Type B pancreatic cell (in vitro differentiated cells): Measurements from ENCODE around the gene BORA. TPM values are rescaled to one million over a fixed set of nuclear protein-coding genes. Genes with fewer than 3 reads are reported as not detected.

Experiments
- DNase-seq: peaks from one replicate; pipeline ENCODE4 v3.0.0; 2021; ENCODE audit warnings: mixed read lengths; ENCODE audit not compliant: unreplicated experiment; ENCODE audit errors: extremely low spot score
- H3K27ac Mint-ChIP-seq: 2 replicates; pipeline ENCODE4 v1.8.0; 2021; ENCODE audit warnings: mild to moderate bottlenecking, mixed read lengths
- H3K27me3 Mint-ChIP-seq: 2 replicates; pipeline ENCODE4 v1.8.0; 2021; ENCODE audit warnings: mixed read lengths
- H3K36me3 Mint-ChIP-seq: 2 replicates; pipeline ENCODE4 v1.8.0; 2021; ENCODE audit warnings: mixed read lengths
- H3K4me1 Mint-ChIP-seq: one replicate; pipeline ENCODE4 v1.8.0; 2021; ENCODE audit warnings: mixed read lengths; ENCODE audit not compliant: unreplicated experiment
- H3K4me3 Mint-ChIP-seq: 2 replicates; pipeline ENCODE4 v1.8.0; 2021; ENCODE audit warnings: mild to moderate bottlenecking, mixed read lengths
- H3K9me3 Mint-ChIP-seq: 2 replicates; pipeline ENCODE4 v1.8.0; 2021; ENCODE audit warnings: mixed read lengths
- CTCF ChIP-seq: fragments of 200-600 bp; sonication (generic); conservative IDR thresholded peaks from 2 replicates; pipeline ENCODE4 v1.5.0; 2021; ENCODE audit warnings: antibody characterized with exemption, mild to moderate bottlenecking
- total RNA-seq: library from RNA; stranded (reverse); gene quantifications from 2 replicates; pipeline ENCODE4 v1.2.1, GENCODE V29; 2021; ENCODE audit warnings: low replicate concordance

BORA gene
- total RNA-seq, 1 donor from 2014 or later = 14.6 TPM

- no peak for TF ChIP-seq CTCF
Observed at GRCh38 chr13:72740015-72740414, 12.3 kb downstream of the BORA start.

GRCh38 chr13:72745260-72745659 lies 17.5 kb downstream of the BORA start:
- H3K27ac Mint-ChIP-seq = no peak overlapping the region
- TF ChIP-seq CTCF = no peak
- H3K27me3 Mint-ChIP-seq = no peaks in the 10 kb centered on the region
- DNase-seq = no peak
- H3K4me3 Mint-ChIP-seq = no peak overlapping the region
- no peaks in the 10 kb centered on the region for H3K4me1 Mint-ChIP-seq
- no peaks in the 10 kb centered on the region for H3K9me3 Mint-ChIP-seq
- H3K36me3 Mint-ChIP-seq = peaks cover 43% of the 10 kb centered on the region

More at GRCh38 chr13:72740015-72740414, 12.3 kb downstream of the BORA start:
- no peaks in the 10 kb centered on the region for H3K4me1 Mint-ChIP-seq
- no peak for DNase-seq
- no peaks in the 10 kb centered on the region for H3K27me3 Mint-ChIP-seq
- H3K4me3 Mint-ChIP-seq = no peak overlapping the region
- peaks cover 19% of the 10 kb centered on the region for H3K36me3 Mint-ChIP-seq
- H3K27ac Mint-ChIP-seq = no peak overlapping the region
- H3K9me3 Mint-ChIP-seq = no peaks in the 10 kb centered on the region

GRCh38 chr13:72751220-72751619 lies 23.5 kb downstream of the BORA start:
- Mint-ChIP-seq H3K9me3 (peaks cover 8% of the 10 kb centered on the region), H3K27me3 (no peaks in the 10 kb centered on the region), H3K4me3 (no peak overlapping the region), H3K27ac (no peak overlapping the region), H3K36me3 (peaks cover 60% of the 10 kb centered on the region), H3K4me1 (no peaks in the 10 kb centered on the region)
- no peak for DNase-seq
- TF ChIP-seq CTCF = no peak

- H3K27me3 Mint-ChIP-seq = no peaks in the 10 kb centered on the region
- peaks cover 51% of the 10 kb centered on the region for H3K36me3 Mint-ChIP-seq
- no peak overlapping the region for H3K27ac Mint-ChIP-seq
- DNase-seq = no peak
- no peak overlapping the region for H3K4me3 Mint-ChIP-seq
- peaks cover 8% of the 10 kb centered on the region for H3K9me3 Mint-ChIP-seq
- H3K4me1 Mint-ChIP-seq = no peaks in the 10 kb centered on the region
- no peak for TF ChIP-seq CTCF
Observed at GRCh38 chr13:72754111-72754510, 26.4 kb downstream of the BORA start.

GRCh38 chr13:72757792-72758535 lies 30.2 kb downstream of the BORA start:
- no peak overlapping the region for H3K27ac Mint-ChIP-seq
- no peaks in the 10 kb centered on the region for H3K9me3 Mint-ChIP-seq
- DNase-seq = no peak
- no peak overlapping the region for H3K4me3 Mint-ChIP-seq
- peaks cover 30% of the 10 kb centered on the region for H3K36me3 Mint-ChIP-seq
- TF ChIP-seq CTCF = no peak
- no peaks in the 10 kb centered on the region for H3K27me3 Mint-ChIP-seq
- H3K4me1 Mint-ChIP-seq = no peaks in the 10 kb centered on the region

- H3K36me3 Mint-ChIP-seq = peaks cover 35% of the 10 kb centered on the region
- DNase-seq = no peak
- H3K4me1 Mint-ChIP-seq = no peaks in the 10 kb centered on the region
Observed at GRCh38 chr13:72760189-72760588, 32.5 kb downstream of the BORA start.

More at GRCh38 chr13:72760189-72760588, 32.5 kb downstream of the BORA start:
- no peaks in the 10 kb centered on the region for H3K9me3 Mint-ChIP-seq
- H3K4me3 Mint-ChIP-seq = no peak overlapping the region
- no peaks in the 10 kb centered on the region for H3K27me3 Mint-ChIP-seq
- TF ChIP-seq CTCF = no peak
- no peak overlapping the region for H3K27ac Mint-ChIP-seq
